RWPE2 (cell line): Measurements from ENCODE around the gene WDR41.

ENCODE experiments used
- ATAC-seq: fragments of 200-7000 bp; cut with Tn5 transposase; 3 replicates; pipeline ENCODE4 v1.9.1; 2021; ENCODE audit warnings: low read depth
- DNase-seq: peaks from one replicate; pipeline ENCODE4 v3.0.0-alpha.2; 2020; ENCODE audit warnings: low spot score
- H3K27ac ChIP-seq: fragments of 450-650 bp; 2 replicates; pipeline ENCODE4 v1.5.1; 2017; ENCODE audit warnings: mild to moderate bottlenecking; ENCODE audit not compliant: poor library complexity, severe bottlenecking
- H3K27me3 ChIP-seq: fragments of 250-450 bp; sonication (Bioruptor Pico); 2 replicates; pipeline ENCODE4 v1.5.1; 2021; ENCODE audit warnings: mild to moderate bottlenecking, moderate library complexity; ENCODE audit not compliant: insufficient read depth, poor library complexity, severe bottlenecking
- H3K36me3 ChIP-seq: fragments of 250-450 bp; sonication (Bioruptor Pico); 2 replicates; pipeline ENCODE4 v1.5.1; 2020; ENCODE audit warnings: low read depth, mild to moderate bottlenecking, moderate library complexity
- H3K4me1 ChIP-seq: fragments of 250-450 bp; sonication (Bioruptor Pico); 2 replicates; pipeline ENCODE4 v1.5.1; 2021; ENCODE audit warnings: mild to moderate bottlenecking, moderate library complexity; ENCODE audit not compliant: insufficient read depth, poor library complexity, severe bottlenecking
- H3K4me3 ChIP-seq: fragments of 250-450 bp; sonication (Bioruptor Pico); 2 replicates; pipeline ENCODE4 v1.5.1; 2021; ENCODE audit warnings: mild to moderate bottlenecking, moderate library complexity; ENCODE audit not compliant: severe bottlenecking
- H3K9me3 ChIP-seq: fragments of 250-450 bp; sonication (Bioruptor Pico); 2 replicates; pipeline ENCODE4 v1.5.1; 2021; ENCODE audit warnings: mild to moderate bottlenecking, moderate library complexity; ENCODE audit not compliant: severe bottlenecking
- TF ChIP-seq, protein P1 (sequence below): fragments of 450-650 bp; IDR thresholded peaks from one replicate; pipeline ENCODE4 v1.5.1; 2017; ENCODE audit warnings: mild to moderate bottlenecking, moderate library complexity; ENCODE audit not compliant: poor library complexity, severe bottlenecking

Gene WDR41

DNA sequence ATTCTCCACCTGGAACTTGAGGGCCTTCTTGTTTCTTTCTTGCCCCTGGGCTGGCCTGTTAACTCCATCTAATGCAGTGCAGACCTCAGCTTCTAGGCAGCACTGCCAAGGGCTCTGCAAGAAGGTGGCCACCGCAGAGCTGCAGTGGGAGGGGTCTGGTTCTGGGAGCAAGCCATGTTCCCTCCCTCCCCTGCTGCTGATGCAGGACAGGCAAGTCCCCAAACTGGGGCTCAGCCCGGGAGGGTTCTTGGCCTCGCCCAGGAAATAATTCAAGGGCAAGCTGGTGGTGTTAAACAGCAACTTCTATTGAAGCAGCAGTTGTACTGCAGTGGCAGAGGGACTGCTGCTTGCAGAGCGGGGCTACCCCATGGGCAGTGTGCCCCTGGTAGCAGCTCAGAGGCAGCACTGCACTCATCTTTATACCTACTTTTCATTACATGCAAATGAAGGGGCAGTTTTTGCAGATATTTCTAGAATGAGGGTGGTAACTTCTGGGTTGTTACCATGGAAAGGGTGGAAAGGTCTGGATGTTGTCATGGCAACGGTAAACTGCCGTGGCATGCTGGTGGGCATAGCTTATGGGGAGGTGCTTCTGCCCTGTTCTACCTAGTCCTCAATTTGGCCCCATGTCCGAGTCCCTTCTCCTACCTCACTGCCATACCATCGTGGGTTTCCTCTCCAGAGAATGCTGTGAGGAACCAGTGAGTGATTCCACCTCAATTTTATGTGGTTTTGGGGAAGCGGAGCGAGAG lies 82.1 kb downstream of the WDR41 start:
- H3K27ac ChIP-seq = no peak overlapping the region
- H3K4me3 ChIP-seq = no peak overlapping the region
- H3K36me3 ChIP-seq = no peaks in the 10 kb centered on the region
- H3K9me3 ChIP-seq = no peaks in the 10 kb centered on the region
- TF ChIP-seq, protein P1, sequence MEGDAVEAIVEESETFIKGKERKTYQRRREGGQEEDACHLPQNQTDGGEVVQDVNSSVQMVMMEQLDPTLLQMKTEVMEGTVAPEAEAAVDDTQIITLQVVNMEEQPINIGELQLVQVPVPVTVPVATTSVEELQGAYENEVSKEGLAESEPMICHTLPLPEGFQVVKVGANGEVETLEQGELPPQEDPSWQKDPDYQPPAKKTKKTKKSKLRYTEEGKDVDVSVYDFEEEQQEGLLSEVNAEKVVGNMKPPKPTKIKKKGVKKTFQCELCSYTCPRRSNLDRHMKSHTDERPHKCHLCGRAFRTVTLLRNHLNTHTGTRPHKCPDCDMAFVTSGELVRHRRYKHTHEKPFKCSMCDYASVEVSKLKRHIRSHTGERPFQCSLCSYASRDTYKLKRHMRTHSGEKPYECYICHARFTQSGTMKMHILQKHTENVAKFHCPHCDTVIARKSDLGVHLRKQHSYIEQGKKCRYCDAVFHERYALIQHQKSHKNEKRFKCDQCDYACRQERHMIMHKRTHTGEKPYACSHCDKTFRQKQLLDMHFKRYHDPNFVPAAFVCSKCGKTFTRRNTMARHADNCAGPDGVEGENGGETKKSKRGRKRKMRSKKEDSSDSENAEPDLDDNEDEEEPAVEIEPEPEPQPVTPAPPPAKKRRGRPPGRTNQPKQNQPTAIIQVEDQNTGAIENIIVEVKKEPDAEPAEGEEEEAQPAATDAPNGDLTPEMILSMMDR = no peak
- no peak for DNase-seq
- ATAC-seq = no peak
- H3K27me3 ChIP-seq = no peaks in the 10 kb centered on the region
- H3K4me1 ChIP-seq = no peaks in the 10 kb centered on the region

DNA sequence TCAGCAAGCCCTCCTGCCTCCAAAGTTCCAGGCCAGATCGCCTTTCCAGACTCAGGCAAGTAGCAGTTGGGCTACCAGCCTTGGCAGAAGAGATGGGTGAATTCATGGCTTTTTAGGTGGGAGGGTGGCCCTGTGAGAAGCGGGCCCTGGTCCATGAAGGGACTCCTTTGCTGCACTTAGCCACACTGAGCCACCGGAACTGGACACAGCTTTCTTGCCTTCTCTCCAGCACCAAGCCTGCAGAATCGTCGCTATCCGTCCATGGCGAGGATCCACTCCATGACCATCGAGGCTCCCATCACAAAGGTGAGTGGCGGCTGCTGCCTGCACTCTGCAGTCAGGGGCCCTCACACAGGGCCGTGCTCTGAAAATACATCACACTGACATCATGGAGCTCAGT lies 85.0 kb downstream of the WDR41 start:
- no peak for DNase-seq
- Histone ChIP-seq H3K27me3 (no peaks in the 10 kb centered on the region), H3K36me3 (no peaks in the 10 kb centered on the region), H3K4me3 (no peak overlapping the region), H3K4me1 (no peaks in the 10 kb centered on the region), H3K27ac (no peak overlapping the region), H3K9me3 (no peaks in the 10 kb centered on the region)
- no peak for ATAC-seq
- TF ChIP-seq, protein P1 = no peak

DNA sequence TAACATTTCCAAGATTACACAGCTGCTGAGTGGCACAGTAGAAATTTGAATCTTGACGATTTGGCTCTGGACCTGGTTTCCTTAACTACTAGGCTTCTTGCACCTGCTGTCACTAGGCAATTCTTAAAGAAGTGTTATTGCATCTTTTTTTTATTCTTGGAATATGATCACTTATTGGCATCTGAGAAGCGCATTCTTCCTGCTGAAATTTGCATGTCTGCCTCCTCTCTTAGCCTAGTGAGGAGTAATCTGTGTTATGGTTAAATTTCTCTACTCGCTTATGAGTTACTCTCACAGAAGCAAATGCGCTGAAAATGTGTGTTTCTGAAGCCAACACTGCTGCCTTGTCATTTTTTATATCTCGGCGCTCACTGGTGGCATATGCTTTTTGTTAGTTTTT lies 89.3 kb downstream of the WDR41 start:
- no peaks in the 10 kb centered on the region for H3K4me1 ChIP-seq
- no peaks in the 10 kb centered on the region for H3K9me3 ChIP-seq
- H3K27ac ChIP-seq = no peak overlapping the region
- ATAC-seq (no peak), DNase-seq (no peak)
- H3K36me3 ChIP-seq = no peaks in the 10 kb centered on the region
- TF ChIP-seq, protein P1 = no peak
- H3K4me3 ChIP-seq = no peak overlapping the region
- H3K27me3 ChIP-seq = no peaks in the 10 kb centered on the region

DNA sequence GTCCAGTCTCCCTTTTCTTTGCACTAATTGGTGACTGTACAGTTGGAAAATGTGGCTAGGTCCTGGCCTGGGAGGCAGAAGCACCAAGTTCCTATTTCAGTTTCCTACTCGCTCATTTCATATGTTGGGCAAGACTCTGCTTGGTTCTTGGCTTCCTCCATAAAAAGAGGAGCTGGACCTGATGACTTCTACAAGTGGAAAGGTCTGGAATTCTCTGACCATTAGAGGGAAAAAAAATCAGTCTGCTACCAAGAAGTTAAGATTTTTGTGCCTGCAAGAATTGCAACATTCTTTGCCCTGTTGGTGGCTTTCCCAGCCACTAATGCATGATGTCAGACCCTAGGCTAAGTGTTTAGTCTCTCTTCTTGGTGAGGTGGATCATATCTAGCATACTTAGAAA lies 91.5 kb downstream of the WDR41 start:
- ATAC-seq = no peak
- no peak for DNase-seq
- H3K9me3 ChIP-seq = no peaks in the 10 kb centered on the region
- no peak overlapping the region for H3K4me3 ChIP-seq
- H3K4me1 ChIP-seq = no peaks in the 10 kb centered on the region
- TF ChIP-seq, protein P1 = no peak
- no peak overlapping the region for H3K27ac ChIP-seq
- H3K36me3 ChIP-seq = no peaks in the 10 kb centered on the region
- H3K27me3 ChIP-seq = no peaks in the 10 kb centered on the region

DNA sequence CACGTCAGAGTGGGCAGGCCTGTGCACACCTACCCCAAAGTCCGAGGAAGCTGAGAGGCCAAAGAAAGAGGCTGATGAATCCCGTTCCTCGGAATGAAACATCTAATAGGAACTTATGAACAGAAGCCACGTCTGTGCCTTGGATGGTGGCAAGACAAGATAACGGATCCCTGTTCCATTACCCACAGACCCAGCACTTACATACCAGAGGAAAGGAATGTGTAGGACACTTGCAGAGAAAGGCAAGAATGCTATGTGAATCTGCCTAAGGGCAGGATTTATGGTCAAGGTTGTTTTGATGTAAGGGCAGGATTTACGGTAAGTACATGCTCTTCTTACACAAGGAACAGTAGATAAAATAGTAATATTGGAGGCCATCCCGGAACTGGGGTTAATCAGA lies 93.2 kb downstream of the WDR41 start:
- TF ChIP-seq, protein P1 = no peak
- H3K27ac ChIP-seq = no peak overlapping the region
- H3K4me3 ChIP-seq = no peak overlapping the region
- ATAC-seq = no peak; the same call in 2 of the 3 replicates
- H3K27me3 ChIP-seq = no peaks in the 10 kb centered on the region
- H3K4me1 ChIP-seq = no peaks in the 10 kb centered on the region
- no peaks in the 10 kb centered on the region for H3K36me3 ChIP-seq
- no peaks in the 10 kb centered on the region for H3K9me3 ChIP-seq
- no peak for DNase-seq
